ENCODE results near the gene FOXL3. TPM values are rescaled to one million over a fixed set of nuclear protein-coding genes. Genes with fewer than 3 reads are reported as not detected.

FOXL3 gene
- total and polyA plus RNA-seq, 4 donors, result not detected

DNA sequence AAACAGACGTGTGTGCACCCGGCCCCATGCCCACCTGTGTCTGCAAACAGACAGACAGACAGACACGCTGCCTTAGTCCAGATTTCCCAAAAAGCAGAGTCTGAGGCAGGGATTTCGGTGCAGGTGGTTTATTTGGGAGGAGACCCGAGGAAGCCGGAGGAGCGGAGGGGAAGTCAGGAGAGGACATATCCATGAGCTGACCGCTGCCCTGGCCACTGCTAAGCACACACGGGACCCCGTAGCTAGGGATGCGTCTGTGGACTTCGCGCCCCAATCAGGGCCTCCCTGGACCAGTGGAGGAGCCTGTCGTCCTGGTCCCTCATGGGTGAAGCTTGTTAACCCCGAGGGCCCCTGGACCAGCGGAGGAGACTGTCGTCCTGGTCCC lies 47.6 kb downstream of the FOXL3 start:
- H3K4me1 ChIP-seq (ENCODE audit: control insufficient read depth in 4 of 4, insufficient read depth in 4 of 4, low read length in 3 of 4), result peaks cover 3 to 11% (median 8%) of the 10 kb centered on the region in 4 donors
- H3K27ac ChIP-seq (ENCODE audit: low read depth in 1 of 2, low read length in 2 of 2), result no peak overlapping the region
- TF ChIP-seq FOXA1 (IDR thresholded peaks at IDR 0.05), result no peak
- TF ChIP-seq, protein P1, sequence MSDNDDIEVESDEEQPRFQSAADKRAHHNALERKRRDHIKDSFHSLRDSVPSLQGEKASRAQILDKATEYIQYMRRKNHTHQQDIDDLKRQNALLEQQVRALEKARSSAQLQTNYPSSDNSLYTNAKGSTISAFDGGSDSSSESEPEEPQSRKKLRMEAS (IDR thresholded peaks at IDR 0.05), result no peak
- no peak for TF ChIP-seq RAD21 (IDR thresholded peaks at IDR 0.05)
- TF ChIP-seq, protein P2, sequence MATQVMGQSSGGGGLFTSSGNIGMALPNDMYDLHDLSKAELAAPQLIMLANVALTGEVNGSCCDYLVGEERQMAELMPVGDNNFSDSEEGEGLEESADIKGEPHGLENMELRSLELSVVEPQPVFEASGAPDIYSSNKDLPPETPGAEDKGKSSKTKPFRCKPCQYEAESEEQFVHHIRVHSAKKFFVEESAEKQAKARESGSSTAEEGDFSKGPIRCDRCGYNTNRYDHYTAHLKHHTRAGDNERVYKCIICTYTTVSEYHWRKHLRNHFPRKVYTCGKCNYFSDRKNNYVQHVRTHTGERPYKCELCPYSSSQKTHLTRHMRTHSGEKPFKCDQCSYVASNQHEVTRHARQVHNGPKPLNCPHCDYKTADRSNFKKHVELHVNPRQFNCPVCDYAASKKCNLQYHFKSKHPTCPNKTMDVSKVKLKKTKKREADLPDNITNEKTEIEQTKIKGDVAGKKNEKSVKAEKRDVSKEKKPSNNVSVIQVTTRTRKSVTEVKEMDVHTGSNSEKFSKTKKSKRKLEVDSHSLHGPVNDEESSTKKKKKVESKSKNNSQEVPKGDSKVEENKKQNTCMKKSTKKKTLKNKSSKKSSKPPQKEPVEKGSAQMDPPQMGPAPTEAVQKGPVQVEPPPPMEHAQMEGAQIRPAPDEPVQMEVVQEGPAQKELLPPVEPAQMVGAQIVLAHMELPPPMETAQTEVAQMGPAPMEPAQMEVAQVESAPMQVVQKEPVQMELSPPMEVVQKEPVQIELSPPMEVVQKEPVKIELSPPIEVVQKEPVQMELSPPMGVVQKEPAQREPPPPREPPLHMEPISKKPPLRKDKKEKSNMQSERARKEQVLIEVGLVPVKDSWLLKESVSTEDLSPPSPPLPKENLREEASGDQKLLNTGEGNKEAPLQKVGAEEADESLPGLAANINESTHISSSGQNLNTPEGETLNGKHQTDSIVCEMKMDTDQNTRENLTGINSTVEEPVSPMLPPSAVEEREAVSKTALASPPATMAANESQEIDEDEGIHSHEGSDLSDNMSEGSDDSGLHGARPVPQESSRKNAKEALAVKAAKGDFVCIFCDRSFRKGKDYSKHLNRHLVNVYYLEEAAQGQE (IDR thresholded peaks at IDR 0.05), result no peak
- TF ChIP-seq ZBTB33 (IDR thresholded peaks at IDR 0.05), result no peak
- no peak for TF ChIP-seq CTCF (IDR thresholded peaks at IDR 0.05; ENCODE audit: low read depth, low read length, missing input control)
- no peak for TF ChIP-seq ATF3 (IDR thresholded peaks at IDR 0.05)
- no peak for TF ChIP-seq NR2F2 (IDR thresholded peaks at IDR 0.05)
- TF ChIP-seq HNF4A (conservative IDR thresholded peaks at IDR 0.05), result no peak
- H3K9me3 ChIP-seq (ENCODE audit: control insufficient read depth in 4 of 4, low read length in 3 of 4), result no peaks in the 10 kb centered on the region
- WGBS, result 91% methylated on average over 17 of the region's 17 CpGs
- no peaks in the 10 kb centered on the region for H3K27me3 ChIP-seq (ENCODE audit: control insufficient read depth in 4 of 4, insufficient read depth in 4 of 4, low read length in 3 of 4)
- no peak for DNase-seq (ENCODE audit: low spot score)
- no peak overlapping the region for H3K9ac ChIP-seq (ENCODE audit: low read depth in 1 of 2, low read length in 2 of 2)
- no peaks in the 10 kb centered on the region for H3K36me3 ChIP-seq (ENCODE audit: control insufficient read depth in 4 of 4, insufficient read depth in 3 of 4, low read depth in 1 of 4, low read length in 3 of 4)
- H3K4me3 ChIP-seq (ENCODE audit: low read depth in 1 of 3, low read length in 3 of 3), result no peak overlapping the region

DNA sequence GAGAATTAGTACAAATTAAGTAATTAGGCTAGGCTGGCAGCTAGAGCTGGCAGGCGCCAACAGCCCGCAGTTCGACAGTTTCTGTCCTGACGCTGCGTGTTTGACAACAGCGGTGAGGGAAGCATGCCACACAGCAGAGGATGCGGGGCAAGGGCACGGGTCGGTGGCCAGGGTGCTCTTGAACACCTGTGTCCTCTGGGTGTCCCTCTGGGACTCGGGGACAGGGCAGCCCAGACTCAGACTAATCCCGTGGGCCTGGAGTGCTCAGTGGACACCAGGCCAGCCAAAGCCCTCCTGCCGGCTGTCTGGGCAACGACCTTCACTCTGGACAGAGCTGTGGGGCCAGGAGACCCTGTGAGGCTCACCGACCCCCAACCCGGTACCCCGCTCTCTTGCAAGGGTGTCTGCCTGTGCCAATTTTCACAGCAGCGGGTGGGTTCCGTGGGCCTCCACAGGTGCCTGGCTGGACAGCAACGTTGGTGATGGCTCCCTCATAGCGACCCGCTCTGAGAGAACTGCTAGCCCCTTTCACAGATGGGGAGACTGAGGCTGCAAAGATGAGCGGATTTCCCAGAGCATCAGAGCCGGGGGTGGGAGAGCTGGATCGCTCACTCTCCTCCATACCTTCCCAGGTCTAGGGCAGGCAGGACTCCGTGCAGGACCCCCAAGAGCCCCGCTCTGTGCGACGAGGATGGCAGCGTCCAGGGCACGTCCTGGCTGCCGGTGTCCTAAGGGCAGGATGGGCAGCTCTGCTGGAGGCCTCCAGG lies 48.5 kb downstream of the FOXL3 start:
- WGBS, result 94% methylated on average over 31 of the region's 31 CpGs
- no peak overlapping the region for H3K27ac ChIP-seq (ENCODE audit: low read depth in 1 of 2, low read length in 2 of 2)
- H3K36me3 ChIP-seq (ENCODE audit: control insufficient read depth in 4 of 4, insufficient read depth in 3 of 4, low read depth in 1 of 4, low read length in 3 of 4), result no peaks in the 10 kb centered on the region
- H3K27me3 ChIP-seq (ENCODE audit: control insufficient read depth in 4 of 4, insufficient read depth in 4 of 4, low read length in 3 of 4), result no peaks in the 10 kb centered on the region
- no peak overlapping the region for H3K9ac ChIP-seq (ENCODE audit: low read depth in 1 of 2, low read length in 2 of 2)
- peaks cover 5 to 13% (median 8%) of the 10 kb centered on the region in 4 donors for H3K4me1 ChIP-seq (ENCODE audit: control insufficient read depth in 4 of 4, insufficient read depth in 4 of 4, low read length in 3 of 4)
- TF ChIP-seq YY1 (IDR thresholded peaks at IDR 0.05), result no peak
- TF ChIP-seq FOXA2 (IDR thresholded peaks at IDR 0.05), result no peak
- no peak for TF ChIP-seq NR2F2 (IDR thresholded peaks at IDR 0.05)
- no peak for TF ChIP-seq EGR1 (IDR thresholded peaks at IDR 0.05; ENCODE audit: low read depth in 2 of 2)
- no peak for TF ChIP-seq HNF4A (conservative IDR thresholded peaks at IDR 0.05)
- TF ChIP-seq, protein P2 (IDR thresholded peaks at IDR 0.05), result no peak
- TF ChIP-seq CTCF (IDR thresholded peaks at IDR 0.05; ENCODE audit: low read depth, low read length, missing input control), result no peak
- TF ChIP-seq HNF4G (IDR thresholded peaks at IDR 0.05), result no peak
- no peak for TF ChIP-seq ZBTB33 (IDR thresholded peaks at IDR 0.05)
- no peak for DNase-seq (ENCODE audit: low spot score)
- H3K9me3 ChIP-seq (ENCODE audit: control insufficient read depth in 4 of 4, low read length in 3 of 4), result no peaks in the 10 kb centered on the region
- H3K4me3 ChIP-seq (ENCODE audit: low read depth in 1 of 3, low read length in 3 of 3), result no peak overlapping the region

Measured in liver (tissue), 9 donors.